ENCODE data around the gene NR1H2.

GRCh38 chr19:50333737-50334617 lies 42.3 kb upstream of the NR1H2 start:
- TF ChIP-seq CTCF (conservative IDR thresholded peaks at IDR 0.05 in 1 of 2, IDR thresholded peaks at IDR 0.05 in 1 of 2; ENCODE audit: extremely low read depth in 1 of 2, insufficient read depth in 1 of 2, low read depth in 1 of 2, low read length in 2 of 2) (no peak), EZH2 (IDR thresholded peaks at IDR 0.05; ENCODE audit: borderline replicate concordance, low read length) (no peak)
